ENCODE results near the gene LMF1.

LMF1 gene

GRCh38 chr16:970766-971581, at the start of gene LMF1:
LMF1 (minus strand) TSS chr16:970984; CDS start chr16:970980, 4 bp downstream.
- peak; percentile 96 for DNase-seq

- DNase-seq: no peak
Observed at GRCh38 chr16:1020091-1020399, 49.3 kb upstream of the LMF1 start.

- DNase-seq: no peak
Observed at GRCh38 chr16:1019231-1020090, 48.7 kb upstream of the LMF1 start.

GRCh38 chr16:1018447-1019198, 47.8 kb upstream of the LMF1 start:
- no peak for DNase-seq

- no peak for DNase-seq
Observed at GRCh38 chr16:1014771-1015495, 44.1 kb upstream of the LMF1 start.

- no peak for DNase-seq
Observed at GRCh38 chr16:1014221-1014620, 43.4 kb upstream of the LMF1 start.

- no peak for DNase-seq
Observed at GRCh38 chr16:1013593-1013900, 42.8 kb upstream of the LMF1 start.

- DNase-seq: no peak
Observed at GRCh38 chr16:1012722-1013592, 42.2 kb upstream of the LMF1 start.

- DNase-seq: no peak
Observed at GRCh38 chr16:1012135-1012534, 41.4 kb upstream of the LMF1 start.

- DNase-seq: no peak
Observed at GRCh38 chr16:1011316-1012082, 40.7 kb upstream of the LMF1 start.

GRCh38 chr16:1010815-1011214, 40.0 kb upstream of the LMF1 start:
- DNase-seq: no peak

GRCh38 chr16:1010251-1010650, 39.5 kb upstream of the LMF1 start:
- no peak for DNase-seq

GRCh38 chr16:1009358-1010150, 38.8 kb upstream of the LMF1 start:
- DNase-seq: no peak

- DNase-seq: no peak
Observed at GRCh38 chr16:1008085-1008484, 37.3 kb upstream of the LMF1 start.

- no peak for DNase-seq
Observed at GRCh38 chr16:1007284-1007850, 36.6 kb upstream of the LMF1 start.

GRCh38 chr16:1006781-1007180, 36.0 kb upstream of the LMF1 start:
- no peak for DNase-seq

GRCh38 chr16:1005286-1005685, 34.5 kb upstream of the LMF1 start:
- DNase-seq: no peak

GRCh38 chr16:1003391-1004347, 32.9 kb upstream of the LMF1 start:
- DNase-seq: peak; percentile 61

All from CD4-positive, alpha-beta T cell treated with Interleukin-17A for 1 hour (primary cell).